NCI-H345 (cell line): Measurements from ENCODE around the gene TSHZ1.
"Not testable (repeated sequence)": the region's sequence is repeated elsewhere in the genome, so short reads cannot be mapped to it uniquely, and the experiment has no call there.

Experiments
- DNase-seq: peaks from one replicate; lab custom pipeline; 2025; lab: John Stamatoyannopoulos, UW

TSHZ1 gene

DNA sequence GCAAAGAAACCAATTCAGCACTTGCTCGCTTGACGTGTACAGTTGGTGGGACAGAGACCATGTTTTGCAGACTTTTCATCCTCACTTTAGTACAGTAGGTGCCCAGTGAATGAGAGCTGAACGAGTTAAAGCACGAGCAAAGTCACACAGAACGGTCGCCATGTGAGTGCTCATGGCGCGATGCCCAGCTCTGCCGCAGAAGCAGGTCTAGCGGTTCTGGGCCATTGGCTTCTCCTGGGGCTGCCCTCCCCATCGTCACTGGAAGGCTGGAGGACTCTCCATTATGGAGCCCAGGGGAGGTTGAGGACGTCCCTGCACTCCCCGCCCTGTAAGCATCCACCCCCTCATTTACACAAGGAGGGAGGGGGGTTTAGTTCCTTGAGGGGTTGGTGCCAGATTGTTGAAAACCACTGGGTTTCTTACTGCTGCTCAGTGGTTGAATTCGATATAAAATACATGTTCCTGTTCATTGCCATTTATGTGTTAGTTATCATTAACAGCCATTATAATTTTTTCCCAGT is 26.6 kb upstream of the TSHZ1 start:
- no peak for DNase-seq

DNA sequence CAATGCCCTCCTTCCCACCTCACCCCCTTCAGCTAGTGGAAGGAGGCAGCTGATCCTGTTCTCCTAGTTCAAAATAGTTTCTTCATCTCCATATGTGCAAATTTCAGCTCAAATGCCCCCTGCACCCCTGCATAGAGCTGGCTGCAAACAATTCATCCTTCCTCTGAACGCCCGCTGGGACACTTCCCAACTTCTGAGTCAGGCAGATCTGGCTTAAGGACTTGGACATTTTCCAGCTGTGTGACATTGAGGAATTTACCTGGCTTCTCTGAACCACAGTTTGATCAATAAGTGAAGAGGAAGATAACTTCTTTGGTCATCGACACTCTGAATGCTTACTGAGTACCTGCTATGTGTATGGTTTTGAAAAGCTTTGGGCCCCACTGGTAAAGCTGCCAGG is 25.1 kb upstream of the TSHZ1 start:
- DNase-seq, result no peak

DNA sequence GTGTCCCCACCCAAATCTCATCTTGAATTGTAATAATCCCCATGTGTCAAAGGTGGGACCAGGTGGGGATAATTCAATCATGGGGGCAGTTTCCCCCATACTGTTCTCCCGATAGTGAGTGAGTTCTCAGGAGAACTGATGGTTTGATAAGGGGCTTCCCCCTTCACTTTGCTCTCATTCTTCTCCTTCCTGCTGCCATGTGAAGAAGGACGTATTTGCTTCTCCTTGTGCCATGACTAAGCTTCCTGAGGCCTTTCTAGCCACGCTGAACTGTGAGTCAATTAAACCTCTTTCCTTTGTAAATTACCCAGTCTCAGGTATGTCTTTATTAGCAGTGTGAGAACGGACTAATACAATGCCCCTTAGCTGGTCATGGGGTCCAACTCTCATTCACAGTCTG is 22.9 kb upstream of the TSHZ1 start:
- DNase-seq, result not testable (repeated sequence)

DNA sequence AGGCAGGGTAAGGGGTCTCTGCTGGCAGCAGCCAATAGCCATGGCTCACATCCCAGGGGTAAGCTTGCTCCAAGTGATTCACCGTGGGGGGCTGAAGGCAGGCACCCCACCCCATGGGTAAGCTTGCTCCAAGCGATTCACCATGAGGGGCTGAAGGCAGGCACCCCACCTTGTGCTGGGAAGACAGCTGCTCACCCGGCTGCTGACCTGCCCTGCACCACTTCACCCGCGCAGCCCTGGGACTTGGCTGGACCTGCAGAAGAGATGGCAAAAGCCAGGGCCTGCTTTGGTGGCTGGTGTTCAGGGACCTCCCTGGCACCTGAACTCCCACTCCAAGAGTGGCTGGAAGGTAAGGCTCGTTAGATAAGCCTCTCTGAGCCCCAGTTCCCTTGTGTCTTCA is 20.9 kb upstream of the TSHZ1 start:
- no peak for DNase-seq

DNA sequence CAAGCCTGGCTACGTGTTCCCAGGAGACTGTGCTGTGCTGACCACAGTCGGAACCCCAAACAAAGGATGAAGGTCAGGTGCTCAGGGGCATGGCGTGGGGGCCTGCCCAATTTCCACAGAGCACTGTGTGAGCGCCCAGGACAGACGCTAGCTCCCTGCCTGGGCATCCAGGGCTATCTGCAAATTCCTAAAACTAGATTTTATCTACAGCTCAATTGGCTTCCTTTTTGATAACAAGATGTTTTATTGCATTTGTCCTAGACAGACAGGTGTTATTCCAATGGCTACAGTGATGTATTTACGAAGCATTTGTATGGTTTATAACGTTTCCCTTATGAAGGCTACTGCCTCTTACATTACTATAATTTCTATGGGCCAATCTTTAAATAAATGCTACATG is 17.7 kb upstream of the TSHZ1 start:
- no peak for DNase-seq

DNA sequence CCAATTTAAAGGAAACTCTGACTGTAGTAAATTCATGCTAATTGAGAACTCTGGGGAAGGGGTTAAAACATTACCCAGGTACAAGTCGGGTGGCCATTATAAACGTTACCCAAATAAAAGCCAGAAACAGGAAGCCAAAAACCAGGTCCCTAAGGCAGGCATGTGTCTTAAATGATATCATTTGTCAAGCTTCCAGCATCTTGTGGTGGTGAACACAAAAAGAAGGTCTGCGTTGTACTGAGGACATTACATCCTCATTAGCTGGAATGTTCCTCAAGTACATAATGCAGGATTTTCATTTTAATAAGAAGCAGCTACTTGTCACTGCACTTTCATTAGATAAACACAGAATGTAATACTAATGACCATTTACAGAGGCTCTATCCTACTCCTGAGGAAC is 12.6 kb upstream of the TSHZ1 start:
- DNase-seq, result no peak

DNA sequence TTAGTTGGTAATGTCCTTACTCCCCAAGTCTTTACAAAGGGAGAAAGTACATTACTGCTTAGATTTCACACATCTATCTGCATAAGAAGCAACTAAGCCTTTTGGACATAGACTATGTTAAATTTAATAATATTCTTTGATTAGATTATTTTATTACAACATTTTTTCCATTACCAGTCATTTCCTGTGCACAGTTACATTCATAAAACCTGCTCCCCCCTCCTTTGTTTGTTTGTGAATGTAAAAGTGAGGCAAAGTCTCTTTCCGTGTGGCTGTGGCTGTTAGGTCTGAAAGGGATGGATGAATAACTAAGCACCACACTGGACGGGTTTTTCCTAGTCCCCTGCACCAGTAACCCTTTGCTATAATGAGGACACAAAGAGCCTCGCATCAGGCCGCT is 11.3 kb upstream of the TSHZ1 start:
- no peak for DNase-seq

DNA sequence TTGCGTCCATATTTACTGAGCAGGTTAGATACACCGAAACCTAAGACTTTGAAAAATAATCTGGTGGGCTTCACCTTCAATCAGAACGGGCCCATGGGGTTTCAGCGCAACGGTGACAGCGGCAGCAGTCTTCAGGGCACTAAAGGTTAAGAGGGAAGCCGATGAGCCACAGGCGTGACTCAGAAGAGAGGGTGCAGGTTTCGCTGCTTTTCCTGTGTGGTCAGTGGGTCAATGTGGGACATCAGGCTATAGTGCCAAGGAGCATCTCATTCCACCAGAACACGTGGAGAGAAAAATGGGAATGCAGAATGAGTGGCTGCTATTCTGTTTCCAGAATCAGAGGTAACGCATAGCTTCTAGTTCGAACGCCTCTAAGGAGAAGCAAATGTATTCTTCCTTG is 10.5 kb upstream of the TSHZ1 start:
- no peak for DNase-seq

DNA sequence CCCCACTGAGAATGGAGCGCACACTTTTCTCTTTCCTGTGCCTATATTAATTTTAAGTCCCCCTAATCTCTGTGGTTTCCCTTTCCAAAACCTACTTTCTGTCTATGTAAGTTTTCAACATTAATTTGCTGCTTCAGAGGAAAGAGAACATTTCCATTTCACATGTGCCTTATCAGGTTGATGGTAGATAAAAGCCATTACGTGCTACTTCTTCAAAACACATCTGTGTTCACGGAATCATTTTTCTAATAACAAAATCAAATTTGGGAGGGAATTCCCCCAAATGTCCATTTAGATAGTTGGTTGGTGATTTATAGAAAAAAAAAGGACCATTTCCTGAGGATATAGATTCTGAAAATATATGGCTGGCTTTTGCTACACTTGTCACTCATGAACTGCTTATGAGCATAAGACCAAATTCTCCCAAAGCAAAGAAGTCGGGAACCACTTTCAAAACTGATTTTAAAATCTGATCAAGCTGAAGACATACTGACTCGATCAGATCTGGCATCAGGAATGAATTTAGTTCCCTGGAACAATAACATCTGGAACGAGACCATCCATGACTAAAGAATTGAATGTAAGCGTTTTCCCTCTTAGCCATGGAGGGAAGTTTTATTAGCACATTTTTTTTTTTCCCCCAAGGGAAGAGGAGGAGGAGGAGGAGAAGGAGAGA is 9.9 kb upstream of the TSHZ1 start:
- no peak for DNase-seq

DNA sequence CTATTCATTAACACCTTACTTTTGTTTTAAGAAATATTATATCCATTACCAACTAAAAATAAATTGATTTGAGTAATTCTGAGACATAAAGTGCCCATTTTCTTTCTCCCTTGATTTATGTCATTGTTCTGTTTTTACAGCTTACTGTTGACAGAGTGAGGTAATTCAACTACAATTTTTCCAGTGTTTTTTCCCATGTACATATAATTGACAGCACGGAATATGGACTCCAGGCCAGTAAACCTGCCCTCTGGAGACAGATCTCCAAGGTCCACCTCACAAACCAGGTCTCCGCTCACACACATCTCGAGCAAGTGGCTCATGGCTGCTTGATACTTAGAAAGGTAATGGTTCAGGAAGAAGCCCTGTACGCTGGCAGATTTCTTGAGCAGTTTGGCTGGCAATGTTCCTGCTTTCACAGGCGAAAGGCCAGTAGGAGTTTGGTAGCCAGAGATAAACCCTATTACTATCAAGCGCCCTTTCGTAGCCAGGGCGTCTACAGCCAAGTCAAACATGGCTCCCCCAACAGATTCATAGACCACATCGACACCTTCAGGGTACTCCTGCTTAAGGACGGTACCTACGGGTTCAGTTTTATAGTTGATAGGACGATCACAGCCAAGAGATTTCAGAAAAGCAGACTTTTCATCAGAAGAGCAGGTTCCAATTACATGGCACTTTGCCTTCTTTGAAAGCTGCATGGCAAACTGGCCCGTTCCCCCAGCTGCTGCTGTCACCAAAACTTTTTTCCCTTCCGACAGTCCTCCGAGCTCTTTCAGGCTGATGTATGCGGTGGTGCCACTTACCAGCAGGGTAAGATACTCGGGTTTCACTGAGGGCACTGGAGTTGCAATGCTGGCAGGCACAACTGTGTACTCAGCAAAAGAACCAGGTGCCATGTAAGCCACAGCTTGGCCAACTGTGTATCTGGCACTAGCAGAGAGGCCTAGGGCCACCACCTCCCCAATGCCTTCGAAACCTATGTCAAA is 9.0 kb upstream of the TSHZ1 start:
- DNase-seq, result no peak

DNA sequence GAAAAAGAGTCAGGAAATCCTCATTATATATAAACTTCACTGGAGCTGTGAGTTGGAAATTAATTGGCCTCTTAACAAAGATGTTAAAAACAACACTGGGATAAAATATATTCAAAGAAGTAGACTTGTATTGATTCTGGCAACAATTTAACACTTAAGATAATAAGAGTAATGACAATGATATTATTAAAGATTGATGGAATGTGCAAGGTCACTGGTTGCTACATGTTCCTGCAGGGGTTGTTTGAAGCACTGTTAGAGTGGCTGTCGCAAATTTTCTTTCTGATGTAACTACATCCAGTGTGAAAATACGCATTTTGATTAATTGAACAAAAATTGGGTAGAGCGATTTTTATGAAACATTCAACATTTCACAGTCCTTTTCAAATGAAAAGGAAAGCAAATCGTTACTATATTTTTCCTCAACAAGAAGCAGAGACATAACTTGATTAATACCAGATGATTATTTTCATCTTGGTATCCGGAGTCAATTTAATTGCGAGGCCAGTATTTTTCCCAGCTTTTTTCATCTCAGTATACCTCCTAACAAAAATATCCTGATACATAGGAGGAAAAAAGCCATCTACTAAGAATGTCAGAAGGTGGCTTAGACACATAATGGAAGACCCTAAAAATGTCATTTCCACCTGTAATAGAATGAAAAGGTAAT is 7.8 kb upstream of the TSHZ1 start:
- DNase-seq, result no peak

DNA sequence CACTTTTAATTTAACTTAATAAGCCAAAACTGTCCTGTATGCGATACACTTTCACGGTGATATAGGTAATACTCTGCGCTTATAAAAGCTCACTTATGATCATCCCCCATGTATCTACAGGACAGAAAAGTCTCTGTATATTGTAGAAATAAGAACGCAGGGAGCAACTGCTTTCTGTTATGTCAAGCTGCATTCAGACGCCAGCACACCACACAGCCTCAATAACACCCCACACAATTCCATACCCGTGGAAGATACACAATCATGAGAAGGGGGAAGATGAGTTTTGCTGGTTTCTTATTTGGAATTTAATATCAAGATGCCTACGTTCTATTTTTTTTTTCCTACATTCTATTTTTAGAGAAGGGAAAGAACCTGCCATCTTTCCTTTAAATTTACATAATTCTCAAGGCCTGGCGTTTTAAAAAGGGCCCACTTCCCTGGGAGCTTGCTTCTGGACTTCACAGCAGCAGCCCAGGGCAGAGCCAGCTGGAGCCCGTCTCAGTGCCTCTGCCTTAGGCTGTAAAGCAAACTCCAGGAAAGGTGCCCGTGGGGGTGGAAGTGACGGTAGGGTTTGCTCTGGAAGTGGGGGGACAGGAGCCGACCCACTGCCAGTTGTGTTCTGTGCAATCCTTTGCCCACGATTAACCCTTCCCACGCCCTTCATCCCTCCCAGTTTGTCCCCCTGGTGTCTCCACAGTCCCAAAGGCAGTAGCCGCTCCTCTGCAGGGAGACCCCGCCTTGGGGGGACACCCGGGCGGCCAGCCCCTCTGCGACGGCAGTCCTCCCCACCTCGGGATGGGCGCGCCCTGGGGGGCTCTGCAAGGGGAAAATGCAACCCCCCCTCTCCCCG is 7.0 kb upstream of the TSHZ1 start:
- DNase-seq, result no peak

DNA sequence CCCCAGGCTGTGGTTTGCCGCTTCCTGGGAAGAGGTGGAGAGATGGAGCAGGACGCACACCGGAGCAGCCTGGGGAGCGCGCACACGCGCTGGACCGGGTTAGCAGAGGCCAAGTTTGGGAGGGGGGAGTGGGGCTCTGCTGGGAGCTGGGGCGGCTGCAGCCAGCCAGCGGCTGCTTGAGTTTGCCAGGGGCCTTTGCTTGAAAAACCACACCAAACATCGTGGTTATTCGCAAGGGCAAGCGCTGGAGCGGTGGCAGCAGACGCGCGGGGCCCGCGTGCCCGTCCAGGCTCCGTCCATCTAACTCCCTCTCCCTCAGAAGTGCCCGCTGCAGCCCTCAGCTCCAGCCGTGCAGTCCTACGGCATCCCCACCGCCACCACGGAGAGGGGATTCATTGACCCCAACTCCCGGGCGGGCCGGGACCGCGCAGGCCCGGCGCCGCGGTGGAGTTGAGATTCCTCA is 6.3 kb upstream of the TSHZ1 start:
- DNase-seq, result no peak

DNA sequence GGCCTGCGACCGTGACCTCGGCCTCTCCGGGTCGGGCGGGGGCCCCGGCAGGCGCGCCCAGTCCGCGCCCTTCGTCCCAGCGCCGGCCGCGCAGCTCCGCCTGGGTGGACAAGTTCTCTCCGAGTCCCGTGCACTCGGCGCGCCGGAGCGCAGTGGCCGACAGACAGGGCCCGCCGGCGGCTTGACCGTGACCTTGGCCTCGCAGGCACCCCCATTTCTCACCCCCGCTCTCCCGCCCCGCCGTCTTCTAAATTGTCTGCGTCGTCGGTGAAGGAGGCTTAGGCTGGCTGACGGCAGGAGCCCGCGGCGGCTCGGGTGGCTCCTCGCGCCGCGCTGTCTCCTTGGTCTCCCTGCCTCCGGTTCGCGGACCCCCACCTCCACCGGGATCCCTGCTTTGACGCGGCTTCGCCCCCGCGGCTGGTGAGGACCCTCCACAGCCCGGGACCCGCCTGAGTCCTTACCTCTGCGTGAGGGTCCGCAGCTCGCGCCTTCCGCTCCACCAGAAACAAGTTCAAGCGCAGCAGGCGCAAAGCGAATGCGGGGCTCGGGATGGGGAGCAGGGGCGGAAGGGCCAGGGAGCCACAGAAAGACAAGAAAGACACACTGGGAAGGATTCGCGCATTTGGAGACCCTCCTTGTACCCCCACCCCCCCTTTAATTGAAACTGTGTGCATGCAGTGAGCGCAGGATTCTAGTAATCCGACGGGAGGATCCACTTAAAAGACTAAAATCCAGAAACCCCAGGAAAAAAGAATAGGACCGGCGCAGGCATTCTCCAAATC is 5.7 kb upstream of the TSHZ1 start:
- DNase-seq, result no peak

DNA sequence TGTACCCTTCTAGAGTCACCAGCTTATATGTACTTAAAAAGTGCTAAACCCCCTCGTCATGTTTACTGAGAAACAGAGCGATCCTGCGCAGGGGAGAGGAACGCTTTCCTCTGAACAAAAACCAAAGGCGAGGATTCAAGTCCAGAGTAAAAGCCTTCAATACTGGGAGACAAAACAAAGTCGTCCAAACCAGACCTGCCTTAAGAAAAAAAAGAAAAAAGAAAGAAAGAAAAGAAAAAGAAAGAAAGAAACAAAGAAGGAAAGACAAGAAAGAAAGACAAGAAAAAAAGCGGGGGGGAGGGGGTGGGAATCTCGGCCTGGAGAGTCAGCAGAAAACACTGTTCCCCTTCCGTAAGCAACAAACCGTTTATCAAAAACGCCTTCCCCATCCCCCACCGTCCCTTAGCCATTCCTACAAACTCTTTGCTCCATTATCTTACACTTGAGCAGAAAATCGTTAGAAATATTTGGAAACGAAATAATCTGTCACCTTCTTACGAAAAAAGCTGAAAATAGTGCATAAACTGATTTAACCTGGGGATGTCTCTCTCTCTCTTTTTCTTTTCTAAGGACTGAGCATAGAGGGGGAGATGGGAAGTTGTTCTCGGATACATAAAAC is 5.0 kb upstream of the TSHZ1 start:
- DNase-seq, result no peak

DNA sequence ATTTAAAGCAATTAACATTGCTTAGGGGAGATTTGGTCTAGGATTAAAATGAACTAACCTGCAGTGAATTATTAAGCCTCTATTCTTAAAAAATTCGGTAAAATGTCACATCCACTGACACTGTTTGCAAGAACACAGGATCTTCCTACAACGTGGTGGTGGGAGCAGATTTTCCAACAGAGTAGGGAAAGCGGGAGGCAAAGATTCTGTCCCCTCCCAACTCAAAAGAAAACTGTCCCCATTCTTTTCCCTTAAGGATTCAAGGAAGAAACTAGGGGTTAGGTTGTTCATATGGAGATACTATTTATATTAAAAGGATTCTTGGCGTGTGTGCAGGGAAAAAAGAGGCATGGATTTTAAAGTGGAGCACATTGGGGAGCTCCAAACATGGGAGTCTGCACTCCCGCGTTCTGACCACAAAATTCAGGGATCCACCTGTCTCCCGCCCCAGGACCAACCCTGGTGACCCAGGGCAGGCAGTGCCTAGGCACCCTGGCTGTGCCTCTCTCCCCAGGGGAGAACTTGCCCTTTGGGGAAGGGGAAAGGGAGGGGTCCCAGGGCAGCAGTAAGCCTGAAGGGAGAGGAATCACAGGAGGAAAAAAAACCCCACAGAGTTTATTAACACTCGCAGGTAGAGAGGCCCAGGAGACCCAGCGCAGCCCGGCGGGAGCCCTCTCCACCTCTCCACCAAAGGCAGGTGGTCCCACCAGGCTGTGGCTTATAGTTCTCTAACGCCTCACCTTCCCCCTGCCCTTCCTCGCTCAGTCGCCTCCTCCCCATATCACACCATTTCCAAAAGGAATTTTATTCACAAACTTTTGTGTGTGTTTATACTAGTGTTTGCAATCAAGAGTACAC is 3.9 kb upstream of the TSHZ1 start:
- DNase-seq, result no peak

DNA sequence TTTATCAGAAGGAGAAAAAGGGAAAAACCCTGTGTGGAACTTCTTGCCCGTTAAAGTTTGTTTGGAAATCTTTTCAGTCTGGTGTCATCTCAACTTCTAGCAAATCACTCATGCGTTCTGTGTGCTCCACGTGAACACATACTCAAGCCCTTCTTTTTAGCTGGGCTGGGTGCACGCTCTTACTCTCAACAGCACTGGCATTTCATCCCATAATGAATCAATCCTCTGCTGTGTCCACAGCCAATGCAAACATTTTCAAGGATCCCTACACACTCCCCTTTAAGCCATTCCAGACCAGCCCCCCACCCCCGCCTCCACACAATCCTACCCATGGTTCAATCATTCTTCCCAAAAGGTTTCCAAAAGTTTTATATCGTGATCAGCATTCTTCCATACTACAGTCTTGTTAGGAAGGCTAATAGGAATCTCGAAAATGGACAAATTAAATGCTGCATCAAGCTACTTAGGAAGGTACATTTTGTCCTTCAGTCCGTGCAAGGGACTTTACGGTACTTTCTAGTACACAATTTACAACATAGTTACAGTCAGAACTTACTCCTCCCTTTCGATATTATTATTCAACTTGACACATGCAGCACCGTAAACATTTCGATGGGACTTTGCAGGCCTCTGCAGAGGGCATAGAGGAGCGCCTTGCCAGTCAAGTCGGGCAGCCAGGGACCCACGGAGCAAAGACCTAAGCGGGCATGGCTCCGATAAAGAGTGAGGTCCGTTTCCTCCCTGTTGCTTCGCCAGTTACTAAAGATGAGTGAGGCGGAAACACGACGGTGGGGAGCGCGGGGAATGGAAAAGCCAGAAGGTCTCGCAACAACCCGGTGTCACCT is 3.1 kb upstream of the TSHZ1 start:
- peak; percentile 46 for DNase-seq

DNA sequence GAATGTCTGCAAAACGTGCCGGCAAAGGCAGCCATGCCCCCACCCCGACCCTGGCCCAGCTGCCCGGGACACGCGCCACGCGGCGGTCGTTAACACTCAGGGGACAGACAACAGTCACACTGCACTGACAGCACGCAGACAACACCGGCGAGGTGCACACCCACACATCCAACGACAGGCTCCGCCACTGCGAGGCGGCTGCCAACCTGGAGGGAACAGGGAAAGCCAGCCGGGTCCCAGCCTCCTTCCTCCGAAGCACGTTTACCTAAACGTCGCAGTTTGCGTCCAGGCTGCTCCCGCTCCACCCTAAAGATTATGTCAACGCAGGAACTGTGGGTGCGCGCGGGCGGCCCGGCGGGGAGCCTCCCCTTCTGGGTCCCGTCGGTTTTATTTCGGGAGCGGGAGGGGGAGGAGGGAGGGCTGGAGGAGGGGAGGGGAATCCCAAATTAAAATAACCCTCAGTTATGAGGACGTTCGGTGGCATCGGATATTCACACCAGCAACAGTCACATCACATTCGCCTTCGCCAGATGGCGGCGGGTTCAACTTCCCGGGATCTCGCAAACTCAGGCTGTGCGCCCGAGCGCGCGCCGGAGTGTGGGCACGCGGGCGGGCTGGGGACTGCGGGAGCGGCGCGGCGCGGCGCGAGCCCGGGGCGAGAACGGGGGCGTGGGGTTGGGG is 2.3 kb upstream of the TSHZ1 start:
- peak; percentile 61 for DNase-seq
